Natural killer cell (primary cell): ENCODE data around the gene C1orf167. TPM values are rescaled to one million over a fixed set of nuclear protein-coding genes. Genes with fewer than 3 reads are reported as not detected.

Source experiments
- ATAC-seq, 3 donors: fragments of 150-1000 bp in 2 of 3; fragments of 200-7000 bp in 1 of 3; cut with Tn5 transposase; 1 replicate in 1 of 3; 2 replicates in 2 of 3; pipeline ENCODE4 v1.10.0; 2021; ENCODE audit warnings: mild to moderate bottlenecking in 2 of 3, moderate library complexity in 2 of 3
- DNase-seq, 2 donors: peaks; one replicate each; pipeline versions ENCODE4 v3.0.0 to v3.0.0-alpha.2; 2013 to 2021; ENCODE audit warnings: mixed read lengths in 1 of 2
- H3K27ac ChIP-seq: one replicate; pipeline ENCODE4 v1.5.1; 2013; ENCODE audit warnings: mild to moderate bottlenecking, low read length
- H3K27me3 ChIP-seq: one replicate; pipeline ENCODE4 v1.6.1; 2013; ENCODE audit warnings: low read length; ENCODE audit not compliant: control insufficient read depth, insufficient read depth
- H3K36me3 ChIP-seq: one replicate; pipeline ENCODE4 v1.6.1; 2013; ENCODE audit warnings: low read length; ENCODE audit not compliant: control insufficient read depth, insufficient read depth
- H3K4me1 ChIP-seq: one replicate; pipeline ENCODE4 v1.6.1; 2013; ENCODE audit warnings: low read length; ENCODE audit not compliant: control insufficient read depth, insufficient read depth
- H3K4me3 ChIP-seq: one replicate; pipeline ENCODE4 v1.5.1; 2013; ENCODE audit warnings: low read length
- H3K9me3 ChIP-seq: one replicate; pipeline ENCODE4 v1.6.1; 2013; ENCODE audit warnings: low read length; ENCODE audit not compliant: control insufficient read depth, insufficient read depth
- H3K27ac Mint-ChIP-seq, 2 donors: one replicate each; pipeline ENCODE4 v1.8.0; 2022; ENCODE audit warnings: mild to moderate bottlenecking in 2 of 2, mixed read lengths in 2 of 2, moderate library complexity in 1 of 2
- H3K27me3 Mint-ChIP-seq, 2 donors: one replicate each; pipeline ENCODE4 v1.8.0; 2022; ENCODE audit warnings: low read depth in 2 of 2, mixed read lengths in 2 of 2
- H3K36me3 Mint-ChIP-seq: one replicate; pipeline ENCODE4 v1.8.0; 2022; ENCODE audit warnings: mixed read lengths
- H3K4me1 Mint-ChIP-seq, 2 donors: one replicate each; pipeline ENCODE4 v1.8.0; 2022; ENCODE audit warnings: mixed read lengths in 2 of 2
- H3K4me3 Mint-ChIP-seq: one replicate; pipeline ENCODE4 v1.8.0; 2022; ENCODE audit warnings: mild to moderate bottlenecking, moderate library complexity, mixed read lengths
- H3K9me3 Mint-ChIP-seq, 2 donors: one replicate each; pipeline ENCODE4 v1.8.0; 2022; ENCODE audit warnings: mixed read lengths in 2 of 2
- WGBS: methylation state at CpG from one replicate; pipeline ENCODE4 v1.1.7; 2013; ENCODE audit warnings: missing lambda C conversion rate; ENCODE audit not compliant: insufficient coverage; 5-methylcytosine and 5-hydroxymethylcytosine counted together
- intact Hi-C: fragments of 100-400 bp; cut with micrococcal nuclease; formaldehyde crosslinking; loops from one replicate; pipeline ENCODE4 v1.14.2; 2022
- total RNA-seq, 4 donors: library from RNA; stranded (reverse); fragments of 120-200 nt in 1 of 4; gene quantifications; one replicate each; pipeline versions ENCODE4 v1.2.3 to v1.2.4, GENCODE V29; 2013 to 2022
- TF ChIP-seq, protein P1 (sequence below): fragments of 200-600 bp; IDR thresholded peaks from one replicate; pipeline ENCODE4 v1.8.0; 2022; ENCODE audit warnings: antibody characterized with exemption

C1orf167 gene
- total RNA-seq, 3 donors from 2014 or later (not counting 1 experiment from before 2014, with no cell fraction given) = 0.15 TPM; not detected in 2

DNA sequence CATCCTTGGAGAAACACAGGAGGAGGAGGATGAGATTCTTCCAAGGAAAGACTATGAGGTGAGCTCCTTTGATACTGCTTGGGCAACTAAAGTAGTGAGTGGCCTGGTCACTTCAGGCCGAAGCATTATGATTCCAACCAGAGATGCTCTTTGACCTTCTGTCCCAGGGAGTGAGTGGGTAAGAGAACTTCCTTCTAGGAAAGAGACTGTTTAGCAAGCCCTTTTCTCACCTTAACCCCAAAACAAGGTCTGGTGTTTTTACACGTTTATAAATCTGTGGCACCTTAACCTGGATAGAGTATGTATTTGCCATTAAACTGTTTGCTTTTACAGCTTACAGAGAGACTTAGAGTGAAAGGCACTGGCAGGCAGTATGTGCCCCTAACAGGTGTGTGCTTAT, 45.1 kb downstream of the C1orf167 start:
- DNase-seq = peak in 1 of 2 donors; percentile 12
- Mint-ChIP-seq H3K4me3 (peak overlapping the region; percentile 99), H3K4me1 (peaks cover 56 to 57% of the 10 kb centered on the region in 2 donors), H3K9me3 (no peaks in the 10 kb centered on the region), H3K36me3 (no peaks in the 10 kb centered on the region), H3K27me3 (no peaks in the 10 kb centered on the region), H3K27ac (peak overlapping the region; percentile 95 to 97)
- Histone ChIP-seq H3K4me3 (no peak overlapping the region), H3K27me3 (no peaks in the 10 kb centered on the region), H3K9me3 (no peaks in the 10 kb centered on the region), H3K27ac (peak overlapping the region; percentile 94), H3K4me1 (peaks cover 43% of the 10 kb centered on the region), H3K36me3 (peaks cover 5% of the 10 kb centered on the region)
- intact Hi-C loops = loop anchor here (10.0 kb wide), 1 partner anchor 152 kb away; the partner anchor contains the start of genes FBXO2 and FBXO44
- TF ChIP-seq, protein P1, sequence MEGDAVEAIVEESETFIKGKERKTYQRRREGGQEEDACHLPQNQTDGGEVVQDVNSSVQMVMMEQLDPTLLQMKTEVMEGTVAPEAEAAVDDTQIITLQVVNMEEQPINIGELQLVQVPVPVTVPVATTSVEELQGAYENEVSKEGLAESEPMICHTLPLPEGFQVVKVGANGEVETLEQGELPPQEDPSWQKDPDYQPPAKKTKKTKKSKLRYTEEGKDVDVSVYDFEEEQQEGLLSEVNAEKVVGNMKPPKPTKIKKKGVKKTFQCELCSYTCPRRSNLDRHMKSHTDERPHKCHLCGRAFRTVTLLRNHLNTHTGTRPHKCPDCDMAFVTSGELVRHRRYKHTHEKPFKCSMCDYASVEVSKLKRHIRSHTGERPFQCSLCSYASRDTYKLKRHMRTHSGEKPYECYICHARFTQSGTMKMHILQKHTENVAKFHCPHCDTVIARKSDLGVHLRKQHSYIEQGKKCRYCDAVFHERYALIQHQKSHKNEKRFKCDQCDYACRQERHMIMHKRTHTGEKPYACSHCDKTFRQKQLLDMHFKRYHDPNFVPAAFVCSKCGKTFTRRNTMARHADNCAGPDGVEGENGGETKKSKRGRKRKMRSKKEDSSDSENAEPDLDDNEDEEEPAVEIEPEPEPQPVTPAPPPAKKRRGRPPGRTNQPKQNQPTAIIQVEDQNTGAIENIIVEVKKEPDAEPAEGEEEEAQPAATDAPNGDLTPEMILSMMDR = no peak
- 45% methylated on average over 2 of the region's 2 CpGs for WGBS
- ATAC-seq = no peak

DNA sequence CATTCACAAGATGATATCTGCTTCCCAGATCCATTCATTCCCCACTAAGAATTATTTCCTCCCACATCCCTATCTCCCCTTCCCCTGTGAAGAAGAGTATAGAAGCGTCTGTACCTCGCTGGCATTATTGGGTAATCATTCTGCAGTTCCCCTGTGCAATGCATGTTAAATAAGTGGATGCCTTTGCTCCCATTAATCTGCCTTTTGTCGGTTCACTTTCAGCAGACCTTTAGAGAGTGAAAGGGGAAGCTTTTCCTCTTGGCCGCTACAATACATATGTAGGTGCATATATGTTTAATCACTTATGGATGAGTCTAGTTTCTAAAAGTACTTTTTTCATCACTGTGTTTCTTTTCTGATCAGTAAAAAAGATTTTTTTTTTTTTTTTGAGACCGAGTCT, 51.0 kb downstream of the C1orf167 start:
- no peak for ATAC-seq
- H3K27ac Mint-ChIP-seq = no peak overlapping the region
- H3K9me3 ChIP-seq = no peaks in the 10 kb centered on the region
- peaks cover 7% of the 10 kb centered on the region for H3K36me3 Mint-ChIP-seq
- peaks cover 7% of the 10 kb centered on the region for H3K4me1 ChIP-seq
- peaks cover 4 to 5% of the 10 kb centered on the region in 2 donors for H3K4me1 Mint-ChIP-seq
- no peaks in the 10 kb centered on the region for H3K27me3 Mint-ChIP-seq
- no peaks in the 10 kb centered on the region for H3K9me3 Mint-ChIP-seq
- no peak for DNase-seq
- WGBS = 82% methylated on average over 5 of the region's 5 CpGs
- H3K27me3 ChIP-seq = no peaks in the 10 kb centered on the region
- no peak overlapping the region for H3K4me3 Mint-ChIP-seq
- intact Hi-C loops = no loop called here
- H3K27ac ChIP-seq = no peak overlapping the region
- no peak overlapping the region for H3K4me3 ChIP-seq
- TF ChIP-seq, protein P1 = no peak
- H3K36me3 ChIP-seq = peaks cover 34% of the 10 kb centered on the region

DNA sequence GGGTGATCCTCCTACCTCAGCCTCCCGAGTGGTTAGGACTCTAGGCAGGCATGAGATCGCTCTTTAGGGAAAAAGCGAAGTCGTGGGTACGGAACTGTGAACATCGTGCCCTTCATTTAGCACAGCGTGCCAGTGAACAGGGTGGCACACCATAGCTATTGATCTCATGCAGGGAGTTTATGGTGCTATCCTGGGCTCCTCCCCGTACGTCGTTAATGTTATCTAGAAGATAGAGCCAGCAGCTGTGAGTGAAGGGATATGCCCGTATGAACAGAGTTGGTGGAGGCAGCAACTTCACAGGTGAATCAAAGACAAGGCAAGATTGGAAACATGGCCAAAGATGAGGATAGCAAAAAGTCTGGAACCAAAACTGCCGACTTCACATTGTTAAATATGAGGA, 55.2 kb downstream of the C1orf167 start:
- Mint-ChIP-seq H3K27me3 (no peaks in the 10 kb centered on the region), H3K9me3 (no peaks in the 10 kb centered on the region), H3K4me1 (no peaks in the 10 kb centered on the region), H3K36me3 (peaks cover 22% of the 10 kb centered on the region), H3K27ac (no peak overlapping the region), H3K4me3 (no peak overlapping the region)
- 97% methylated on average over 12 of the region's 12 CpGs for WGBS
- intact Hi-C loops = no loop called here
- no peak overlapping the region for H3K27ac ChIP-seq
- H3K36me3 ChIP-seq = peaks cover 43% of the 10 kb centered on the region
- no peaks in the 10 kb centered on the region for H3K9me3 ChIP-seq
- H3K4me1 ChIP-seq = peaks cover 7% of the 10 kb centered on the region
- no peak for DNase-seq
- no peak overlapping the region for H3K4me3 ChIP-seq
- no peaks in the 10 kb centered on the region for H3K27me3 ChIP-seq
- ATAC-seq = no peak
- TF ChIP-seq, protein P1 = no peak

DNA sequence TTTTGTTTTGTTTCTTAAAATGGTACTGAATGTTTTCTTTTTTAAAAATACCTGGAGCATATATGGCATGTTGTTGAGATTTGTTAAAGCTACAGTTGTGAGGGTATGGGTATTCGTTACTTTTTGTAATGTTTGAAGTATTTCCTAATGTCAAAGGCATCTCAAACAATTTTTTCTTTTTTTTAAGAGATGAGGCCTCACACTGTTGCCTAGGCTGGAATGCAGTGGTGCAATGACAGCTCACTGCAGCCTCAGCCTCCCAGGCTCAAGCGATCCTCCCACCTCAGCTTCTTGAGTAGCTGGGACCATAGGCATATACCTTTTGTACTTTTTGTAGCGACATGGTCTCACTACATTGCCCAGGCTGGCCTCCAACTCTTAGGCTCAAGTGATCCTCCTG, 60.1 kb downstream of the C1orf167 start:
- TF ChIP-seq, protein P1 = no peak
- Histone ChIP-seq H3K9me3 (no peaks in the 10 kb centered on the region), H3K4me1 (no peaks in the 10 kb centered on the region), H3K4me3 (no peak overlapping the region), H3K36me3 (peaks cover 47% of the 10 kb centered on the region), H3K27me3 (no peaks in the 10 kb centered on the region), H3K27ac (no peak overlapping the region)
- Mint-ChIP-seq H3K4me3 (no peak overlapping the region), H3K9me3 (no peaks in the 10 kb centered on the region), H3K4me1 (no peaks in the 10 kb centered on the region), H3K27me3 (no peaks in the 10 kb centered on the region), H3K36me3 (peaks cover 20% of the 10 kb centered on the region), H3K27ac (no peak overlapping the region)
- no peak for ATAC-seq
- WGBS = 96% methylated on average over 3 of the region's 3 CpGs
- DNase-seq = no peak
- intact Hi-C loops = no loop called here
